Kidney (tissue), 14 donors: ENCODE data around the gene TMEM204. TPM values are rescaled to one million over a fixed set of nuclear protein-coding genes. Genes with fewer than 3 reads are reported as not detected.

Experiments used
- DNase-seq, 5 donors: peaks; one replicate each; pipeline ENCODE4 v3.0.0-alpha.2; 2013 to 2020
- FAIRE-seq: peaks from 2 replicates; lab custom pipeline; 2012; peaks lifted over from hg19 to GRCh38; lab: Jason Lieb, UNC
- H3K27ac ChIP-seq, 2 donors: one replicate each; pipeline ENCODE4 v1.7.0; 2013; ENCODE audit warnings: low read depth in 2 of 2, low read length in 2 of 2, inconsistent platforms in 1 of 2
- H3K27me3 ChIP-seq: one replicate; pipeline ENCODE4 v1.7.1; 2013; ENCODE audit warnings: low read length, inconsistent platforms; ENCODE audit not compliant: control insufficient read depth, insufficient read depth
- H3K36me3 ChIP-seq, 3 donors: one replicate each; pipeline versions ENCODE4 v1.7.0 to v1.7.1; 2013; ENCODE audit warnings: low read length in 3 of 3, control low read depth in 1 of 3, inconsistent platforms in 1 of 3; ENCODE audit not compliant: insufficient read depth in 3 of 3, control insufficient read depth in 2 of 3
- H3K4me1 ChIP-seq, 3 donors: one replicate each; pipeline versions ENCODE4 v1.7.0 to v1.7.1; 2013; ENCODE audit warnings: low read length in 3 of 3, inconsistent platforms in 1 of 3, low read depth in 1 of 3; ENCODE audit not compliant: control insufficient read depth in 2 of 3, insufficient read depth in 2 of 3
- H3K4me3 ChIP-seq, 3 donors: one replicate each; pipeline versions ENCODE4 v1.7.0 to v1.8.1; 2013; ENCODE audit warnings: low read length in 3 of 3, control low read depth in 1 of 3, inconsistent platforms in 1 of 3
- H3K9ac ChIP-seq, 3 donors: one replicate each; pipeline versions ENCODE4 v1.7.0 to v1.7.1; 2013; ENCODE audit warnings: low read length in 3 of 3, control low read depth in 1 of 3, inconsistent platforms in 1 of 3
- H3K9me3 ChIP-seq, 3 donors: one replicate each; pipeline versions ENCODE4 v1.7.0 to v1.7.1; 2013; ENCODE audit warnings: low read length in 3 of 3, control low read depth in 1 of 3, inconsistent platforms in 1 of 3; ENCODE audit not compliant: control insufficient read depth in 2 of 3, insufficient read depth in 1 of 3
- CTCF ChIP-seq: IDR thresholded peaks from 3 replicates; pipeline ENCODE4 v1.5.1; 2012; ENCODE audit warnings: mild to moderate bottlenecking, moderate library complexity, borderline replicate concordance; ENCODE audit not compliant: insufficient read depth; ENCODE audit errors: extremely low read depth
- intact Hi-C: fragments of 100-400 bp; cut with DNase I; formaldehyde crosslinking; loops from one replicate; pipeline ENCODE4 v1.11.1; 2022
- polyA plus RNA-seq: library from polyadenylated mRNA; stranded (reverse); fragments of 350-450 nt; fragmentation: Illumina TruSeq; extraction: RNeasy Lipid Tissue Mini Kit (QIAGEN cat#74804); gene quantifications from one replicate; pipeline ENCODE4 v1.2.3, GENCODE V29; 2014; ENCODE audit warnings: low read depth, low replicate concordance; ENCODE audit not compliant: insufficient read depth
- total RNA-seq: library from RNA; stranded (reverse); fragmentation: NEBNext Ultra II Directional; extraction: Animal tissue kit (Norgen Biotek cat#: 25700); gene quantifications from one replicate; pipeline ENCODE4 v1.2.1, GENCODE V29; 2021
- donor health status: control.
- donor health status: control.
- donor health status: control.
- donor health status: control.
- donor health status: control.
- donor health status: DM: yes; HTN: yes; CAD: no.
- donor health status: Normal renal cell carcinoma (clear cell type).

TMEM204 gene
- total and polyA plus RNA-seq, 2 donors from 2014 or later: 40.9 to 49.5 TPM

- H3K27me3 ChIP-seq: no peaks in the 10 kb centered on the region
- TF ChIP-seq CTCF: no peak
- H3K27ac ChIP-seq: no peak overlapping the region
- H3K4me1 ChIP-seq: no peaks in the 10 kb centered on the region
- DNase-seq (no peak), FAIRE-seq (no peak)
- no peak overlapping the region for H3K4me3 ChIP-seq
- intact Hi-C loops: no loop called here
- H3K9me3 ChIP-seq: no peaks in the 10 kb centered on the region
- peaks cover 2 to 8% (median 3%) of the 10 kb centered on the region in 3 donors for H3K36me3 ChIP-seq
- no peak overlapping the region for H3K9ac ChIP-seq
These were observed 39.2 kb downstream of the TMEM204 start for GRCh38 chr16:1572673-1573072.

GRCh38 chr16:1573301-1573700 lies 39.8 kb downstream of the TMEM204 start:
- no peak for FAIRE-seq
- Histone ChIP-seq H3K27ac (no peak overlapping the region), H3K4me1 (no peaks in the 10 kb centered on the region)

GRCh38 chr16:1575578-1575977 lies 42.1 kb downstream of the TMEM204 start:
- no peaks in the 10 kb centered on the region for H3K4me1 ChIP-seq
- H3K36me3 ChIP-seq: peaks cover 2 to 13% (median 3%) of the 10 kb centered on the region in 3 donors
- DNase-seq: no peak
- H3K9ac ChIP-seq: no peak overlapping the region
- intact Hi-C loops: no loop called here
- TF ChIP-seq CTCF: no peak
- H3K9me3 ChIP-seq: no peaks in the 10 kb centered on the region
- FAIRE-seq: no peak
- no peak overlapping the region for H3K27ac ChIP-seq
- H3K27me3 ChIP-seq: no peaks in the 10 kb centered on the region
- H3K4me3 ChIP-seq: no peak overlapping the region

More at GRCh38 chr16:1573301-1573700, 39.8 kb downstream of the TMEM204 start:
- no peaks in the 10 kb centered on the region for H3K27me3 ChIP-seq
- no peak overlapping the region for H3K9ac ChIP-seq
- intact Hi-C loops: no loop called here
- H3K36me3 ChIP-seq: peaks cover 2 to 13% (median 3%) of the 10 kb centered on the region in 3 donors
- DNase-seq: no peak
- H3K4me3 ChIP-seq: no peak overlapping the region
- no peaks in the 10 kb centered on the region for H3K9me3 ChIP-seq
- no peak for TF ChIP-seq CTCF

- no peak for DNase-seq
- Histone ChIP-seq H3K9ac (no peak overlapping the region), H3K27ac (no peak overlapping the region), H3K36me3 (peaks cover 2 to 11% (median 8%) of the 10 kb centered on the region in 3 donors), H3K9me3 (no peaks in the 10 kb centered on the region), H3K27me3 (no peaks in the 10 kb centered on the region), H3K4me3 (no peak overlapping the region), H3K4me1 (no peaks in the 10 kb centered on the region)
- no peak for FAIRE-seq
- intact Hi-C loops: no loop called here
- TF ChIP-seq CTCF: no peak
These were observed 45.7 kb downstream of the TMEM204 start for GRCh38 chr16:1579214-1579613.
